Stimulated activated CD4-positive, alpha-beta T cell treated with anti-CD3 and anti-CD28 coated beads, Interleukin-1b, Interleukin-23, amount 100 ng/mL, for 48 hours (primary cell): Measurements from ENCODE around the gene NLGN2.

Experiments
- DNase-seq: peaks from one replicate; pipeline ENCODE4 v3.0.0-alpha.2; 2020

The NLGN2 gene

GRCh38 chr17:7467498-7467897 is 59.9 kb downstream of the NLGN2 start:
- DNase-seq: no peak

GRCh38 chr17:7468290-7468689 is 60.6 kb downstream of the NLGN2 start:
- no peak for DNase-seq

- no peak for DNase-seq
Observed at GRCh38 chr17:7468804-7469389, 61.3 kb downstream of the NLGN2 start.
